T-cell (primary cell): Measurements from ENCODE around the gene METTL3. TPM values are rescaled to one million over a fixed set of nuclear protein-coding genes. Genes with fewer than 3 reads are reported as not detected.

ENCODE experiments used
- ATAC-seq, 4 experiments: fragments of 200-7000 bp in 3 of 4; fragments of 150-1000 bp in 1 of 4; cut with Tn5 transposase; replicated peaks in 1 of 4; 1 replicate in 3 of 4; 2 replicates in 1 of 4; pipeline ENCODE4 v1.10.0; 2021; ENCODE audit warnings: moderate library complexity in 3 of 4, mild to moderate bottlenecking in 2 of 4, moderate number of reproducible peaks in 1 of 4
- CTCF ChIA-PET, 2 donors: fragments of 300-600 bp; sonication (Branson Sonifier 250); formaldehyde crosslinking; loops; one replicate each; lab custom pipeline; 2022; ENCODE audit warnings: antibody characterized with exemption in 2 of 2; lab: Charles Lee
- POLR2A ChIA-PET, 2 donors: fragments of 300-600 bp; sonication (Branson Sonifier 250); formaldehyde crosslinking; loops; one replicate each; lab custom pipeline; 2022; ENCODE audit warnings: antibody characterized with exemption in 2 of 2; lab: Charles Lee
- DNase-seq, 35 experiments: peaks; one replicate each; pipeline versions ENCODE4 v3.0.0 to v3.0.0-alpha.2; 2013 to 2023
- H3K27ac ChIP-seq: one replicate; pipeline ENCODE4 v1.5.1; 2013; ENCODE audit warnings: low read length
- H3K27me3 ChIP-seq, 2 experiments: replicated peaks in 1 of 2; 1 replicate in 1 of 2; 2 replicates in 1 of 2; pipeline versions ENCODE4 v1.6.1 to v1.7.0; 2013; ENCODE audit warnings: low read length in 1 of 2, mixed read lengths in 1 of 2; ENCODE audit not compliant: control insufficient read depth in 2 of 2, insufficient read depth in 2 of 2; ENCODE audit errors: extremely low read depth in 1 of 2
- H3K36me3 ChIP-seq, 2 donors: 1 replicate in 1 of 2; 2 replicates in 1 of 2; pipeline versions ENCODE4 v1.6.1 to v1.7.0; 2013; ENCODE audit warnings: low read length in 1 of 2; ENCODE audit not compliant: control insufficient read depth in 2 of 2, insufficient read depth in 1 of 2; ENCODE audit errors: extremely low read depth in 1 of 2
- H3K4me1 ChIP-seq, 2 experiments: 1 replicate in 1 of 2; 2 replicates in 1 of 2; pipeline versions ENCODE4 v1.6.1 to v1.7.0; 2013; ENCODE audit warnings: low read length in 2 of 2, mixed read lengths in 1 of 2; ENCODE audit not compliant: insufficient read depth in 2 of 2, control insufficient read depth in 1 of 2; ENCODE audit errors: extremely low read depth in 1 of 2
- H3K4me3 ChIP-seq, 2 donors: 1 replicate in 1 of 2; 2 replicates in 1 of 2; pipeline versions ENCODE4 v1.5.1 to v1.7.0; 2013; ENCODE audit warnings: mild to moderate bottlenecking in 2 of 2, low read length in 1 of 2, moderate library complexity in 1 of 2; ENCODE audit not compliant: control insufficient read depth in 1 of 2; ENCODE audit errors: extremely low read depth in 1 of 2
- H3K9me3 ChIP-seq: 2 replicates; pipeline ENCODE4 v1.7.0; 2013
- H3K27ac Mint-ChIP-seq, 2 donors: one replicate each; pipeline ENCODE4 v1.8.0; 2020 to 2021; ENCODE audit warnings: mild to moderate bottlenecking in 2 of 2, mixed read lengths in 2 of 2
- H3K27me3 Mint-ChIP-seq, 2 donors: one replicate each; pipeline ENCODE4 v1.8.0; 2021 to 2022; ENCODE audit warnings: mixed read lengths in 2 of 2
- H3K36me3 Mint-ChIP-seq: one replicate; pipeline ENCODE4 v1.8.0; 2021; ENCODE audit warnings: mixed read lengths
- H3K4me1 Mint-ChIP-seq, 3 donors: one replicate each; pipeline ENCODE4 v1.8.0; 2020 to 2022; ENCODE audit warnings: mixed read lengths in 3 of 3, mild to moderate bottlenecking in 1 of 3
- H3K4me3 Mint-ChIP-seq, 3 donors: one replicate each; pipeline ENCODE4 v1.8.0; 2020 to 2022; ENCODE audit warnings: mild to moderate bottlenecking in 3 of 3, mixed read lengths in 3 of 3, moderate library complexity in 3 of 3
- H3K9me3 Mint-ChIP-seq, 3 donors: one replicate each; pipeline ENCODE4 v1.8.0; 2020 to 2022; ENCODE audit warnings: mixed read lengths in 3 of 3
- WGBS: methylation state at CpG from one replicate; pipeline ENCODE4 v1.1.5; 2013; ENCODE audit warnings: missing lambda C conversion rate; ENCODE audit not compliant: insufficient coverage; 5-methylcytosine and 5-hydroxymethylcytosine counted together
- total RNA-seq, 35 experiments: library from RNA in 6 of 35; stranded (reverse) in 6 of 35; fragments of 120-200 nt in 1 of 35; gene quantifications; one replicate each; pipeline versions ENCODE4 v1.2.1 to v1.2.4 and lab custom pipeline; 2013 to 2026

METTL3 gene
- total RNA-seq, 5 donors from 2014 or later (not counting 1 experiment from before 2014, with no cell fraction given): 48.0 to 94.6 (median 91.6) TPM

- no CpG with 5 or more reads among the region's 4 CpGs for WGBS
- H3K4me3 ChIP-seq: no peak overlapping the region
- no peaks in the 10 kb centered on the region for H3K36me3 Mint-ChIP-seq
- H3K27me3 Mint-ChIP-seq: peaks cover 4 to 6% of the 10 kb centered on the region in 2 donors
- POLR2A ChIA-PET: no interaction called here
- H3K27me3 ChIP-seq: no peaks in the 10 kb centered on the region
- DNase-seq (no peak), ATAC-seq (no peak)
- peaks cover 9 to 15% of the 10 kb centered on the region in 2 experiments for H3K4me1 ChIP-seq
- H3K4me1 Mint-ChIP-seq: peaks cover 14 to 18% (median 15%) of the 10 kb centered on the region in 3 donors
- H3K27ac ChIP-seq: no peak overlapping the region
- H3K36me3 ChIP-seq: no peaks in the 10 kb centered on the region
- H3K27ac Mint-ChIP-seq: no peak overlapping the region
- CTCF ChIA-PET: interaction anchor here (0.6 to 3.2 kb wide), 4 partner anchors 18 to 180 kb away, joined by 3 to 21 read pairs (median 4); partner anchors contain the start of gene METTL3 (in 1 of the 2)
- no peaks in the 10 kb centered on the region for H3K9me3 Mint-ChIP-seq
- H3K4me3 Mint-ChIP-seq: no peak overlapping the region
- H3K9me3 ChIP-seq: no peaks in the 10 kb centered on the region
Observed at GRCh38 chr14:21528381-21529348, 17.5 kb upstream of the METTL3 start.

- H3K4me1 ChIP-seq: peaks cover 9 to 15% of the 10 kb centered on the region in 2 experiments
- CTCF ChIA-PET: interaction anchor here (0.6 to 3.2 kb wide), 3 partner anchors 10 to 508 kb away, joined by 3 to 21 read pairs (median 7); no protein-coding TSS in a partner anchor
- H3K36me3 ChIP-seq: peaks cover 0 to 3% of the 10 kb centered on the region in 2 donors
- peaks cover 17 to 18% (median 17%) of the 10 kb centered on the region in 3 donors for H3K4me1 Mint-ChIP-seq
- POLR2A ChIA-PET: interaction anchor here in 1 of 2 donors (1.2 kb wide), 1 partner anchor 25 kb away, joined by 3 read pairs; no protein-coding TSS in a partner anchor
- peak overlapping the region in 1 of 2 donors; percentile 32 for H3K4me3 ChIP-seq
- no peaks in the 10 kb centered on the region for H3K27me3 ChIP-seq
- no peaks in the 10 kb centered on the region for H3K36me3 Mint-ChIP-seq
- ATAC-seq: no peak
- H3K9me3 ChIP-seq: no peaks in the 10 kb centered on the region
- DNase-seq: no peak
- WGBS: no CpG with 5 or more reads among the region's 1 CpG
- H3K27ac Mint-ChIP-seq: peak overlapping the region in 1 of 2 donors; percentile 44
- H3K27me3 Mint-ChIP-seq: peaks cover 0 to 3% of the 10 kb centered on the region in 2 donors
- H3K9me3 Mint-ChIP-seq: no peaks in the 10 kb centered on the region
- no peak overlapping the region for H3K27ac ChIP-seq
- H3K4me3 Mint-ChIP-seq: peak overlapping the region; percentile 72 to 85 (median 81)
Observed at GRCh38 chr14:21527318-21527679, 16.2 kb upstream of the METTL3 start.

- H3K27ac ChIP-seq: no peak overlapping the region
- peaks cover 9 to 15% of the 10 kb centered on the region in 2 experiments for H3K4me1 ChIP-seq
- no peaks in the 10 kb centered on the region for H3K27me3 ChIP-seq
- ChIA-PET POLR2A (interaction anchor here (0.6 to 1.2 kb wide), 5 partner anchors 16 to 1336 kb away, joined by 3 to 8 read pairs (median 3); partner anchors contain the start of gene METTL3 (in 1 of the 2)), CTCF (interaction anchor here (0.7 to 3.2 kb wide), 6 partner anchors 10 to 511 kb away, joined by 3 to 21 read pairs (median 6); partner anchors contain the start of genes METTL3 (in 1 of the 2) and RAB2B (in 1 of the 2))
- H3K4me3 ChIP-seq: peak overlapping the region; percentile 54 to 70
- H3K36me3 Mint-ChIP-seq: no peaks in the 10 kb centered on the region
- 51% methylated on average over 5 of the region's 13 CpGs for WGBS
- peak overlapping the region; percentile 72 to 85 (median 81) for H3K4me3 Mint-ChIP-seq
- peaks cover 0 to 3% of the 10 kb centered on the region in 2 donors for H3K36me3 ChIP-seq
- no peaks in the 10 kb centered on the region for H3K27me3 Mint-ChIP-seq
- peaks cover 17 to 21% (median 18%) of the 10 kb centered on the region in 3 donors for H3K4me1 Mint-ChIP-seq
- H3K27ac Mint-ChIP-seq: peak overlapping the region; percentile 8 to 55
- ATAC-seq (no peak), DNase-seq (no peak)
- H3K9me3 ChIP-seq: no peaks in the 10 kb centered on the region
- no peaks in the 10 kb centered on the region for H3K9me3 Mint-ChIP-seq
Observed at GRCh38 chr14:21526672-21527317, 15.7 kb upstream of the METTL3 start.

- ATAC-seq: peak; percentile 85 to 92 (median 87)
- WGBS: under 1% methylated on average over 19 of the region's 43 CpGs
- CTCF ChIA-PET: interaction anchor here (0.5 to 3.2 kb wide), 9 partner anchors 8 to 511 kb away, joined by 3 to 21 read pairs (median 3); partner anchors contain the start of genes METTL3 (in 1 of the 2) and RAB2B (in 1 of the 2)
Observed at GRCh38 chr14:21525962-21526671, 15.0 kb upstream of the METTL3 start, which contains the start of gene SALL2. Gene SALL2 (minus strand): TSS chr14:21526346. CDS start chr14:21526127, 219 bp downstream.

GRCh38 chr14:21525571-21525961 lies 14.4 kb upstream of the METTL3 start:
- H3K4me3 ChIP-seq: peak overlapping the region in 1 of 2 donors; percentile 70
- DNase-seq: no peak
- CTCF ChIA-PET: interaction anchor here (0.5 to 3.2 kb wide), 6 partner anchors 8 to 140 kb away, joined by 3 to 21 read pairs (median 4); partner anchors contain the start of gene METTL3 (in 1 of the 2)
- Mint-ChIP-seq H3K4me1 (peaks cover 17 to 21% (median 18%) of the 10 kb centered on the region in 3 donors), H3K9me3 (no peaks in the 10 kb centered on the region), H3K27me3 (no peaks in the 10 kb centered on the region), H3K36me3 (no peaks in the 10 kb centered on the region), H3K27ac (peak overlapping the region; percentile 9 to 66), H3K4me3 (peak overlapping the region; percentile 72 to 85 (median 81))
- no peak overlapping the region for H3K27ac ChIP-seq
- H3K27me3 ChIP-seq: no peaks in the 10 kb centered on the region
- POLR2A ChIA-PET: interaction anchor here in 1 of 2 donors (1.2 kb wide), 1 partner anchor 15 kb away, joined by 8 read pairs; the partner anchor contains the start of gene METTL3
- H3K4me1 ChIP-seq: peaks cover 9 to 15% of the 10 kb centered on the region in 2 experiments
- WGBS: 78% methylated on average over 4 of the region's 12 CpGs
- peaks cover 0 to 3% of the 10 kb centered on the region in 2 donors for H3K36me3 ChIP-seq
- H3K9me3 ChIP-seq: no peaks in the 10 kb centered on the region
- no peak for ATAC-seq

More at GRCh38 chr14:21525962-21526671, 15.0 kb upstream of the METTL3 start, which contains the start of gene SALL2:
- peaks cover 0 to 3% of the 10 kb centered on the region in 2 donors for H3K36me3 ChIP-seq
- no peaks in the 10 kb centered on the region for H3K9me3 ChIP-seq
- peaks cover 17 to 21% (median 18%) of the 10 kb centered on the region in 3 donors for H3K4me1 Mint-ChIP-seq
- peak within 1 kb of the TSS; percentile 9 to 66 for H3K27ac Mint-ChIP-seq
- POLR2A ChIA-PET: interaction anchor here (0.6 to 1.2 kb wide), 5 partner anchors 15 to 1337 kb away, joined by 3 to 8 read pairs (median 3); partner anchors contain the start of gene METTL3 (in 1 of the 2)
- no peaks in the 10 kb centered on the region for H3K36me3 Mint-ChIP-seq
- H3K9me3 Mint-ChIP-seq: no peaks in the 10 kb centered on the region
- peaks cover 9 to 15% of the 10 kb centered on the region in 2 experiments for H3K4me1 ChIP-seq
- H3K27me3 ChIP-seq: no peaks in the 10 kb centered on the region
- DNase-seq: peak; percentile 22 to 74 (median 45)
- H3K4me3 Mint-ChIP-seq: peak within 1 kb of the TSS; percentile 72 to 85 (median 81)
- H3K27ac ChIP-seq: no peak within 1 kb of the TSS
- H3K27me3 Mint-ChIP-seq: no peaks in the 10 kb centered on the region
- H3K4me3 ChIP-seq: peak within 1 kb of the TSS; percentile 54 to 70
